IMR-90 (cell line): ENCODE results near the gene PDGFRA. TPM values are rescaled to one million over a fixed set of nuclear protein-coding genes. Genes with fewer than 3 reads are reported as not detected.

ENCODE experiments used
- ATAC-seq: fragments of 200-7000 bp; cut with Tn5 transposase; 2 replicates; pipeline ENCODE4 v1.9.1; 2020; ENCODE audit warnings: low read depth, mild to moderate bottlenecking, moderate library complexity
- BruUV-seq: library from RNA; stranded (reverse); fragments of 400-500 nt; replicated peaks from 2 replicates; lab custom pipeline; 2021; lab: Mats Ljungman, UMichigan
- CTCF ChIA-PET: fragments of 300-600 bp; formaldehyde crosslinking; extraction: SDS; loops from one replicate; lab custom pipeline; 2021; ENCODE audit warnings: antibody characterized with exemption; lab: Yijun Ruan, JAX
- POLR2A ChIA-PET: fragments of 300-600 bp; sonication (Branson Sonifier 250); formaldehyde crosslinking; loops from one replicate; lab custom pipeline; 2022; ENCODE audit warnings: antibody characterized with exemption; ENCODE audit not compliant: unreplicated experiment; lab: Charles Lee
- DNase-seq: peaks from one replicate; pipeline ENCODE4 v3.0.0; 2013
- H2AFZ ChIP-seq: replicated peaks from 2 replicates; pipeline ENCODE3; 2013; ENCODE audit warnings: low read length, mild to moderate bottlenecking; ENCODE audit not compliant: poor library complexity
- H2AK5ac ChIP-seq: 2 replicates; pipeline ENCODE4 v1.6.1; 2013; ENCODE audit warnings: low read depth, low read length, inconsistent platforms
- H2AK9ac ChIP-seq: replicated peaks from 2 replicates; pipeline ENCODE3; 2013; ENCODE audit warnings: mild to moderate bottlenecking, low read depth, low read length, moderate library complexity; ENCODE audit not compliant: poor library complexity
- H2BK120ac ChIP-seq: 2 replicates; pipeline ENCODE4 v1.6.1; 2013; ENCODE audit warnings: low read depth, low read length, inconsistent platforms
- H2BK15ac ChIP-seq: 3 replicates; pipeline ENCODE4 v1.6.1; 2013; ENCODE audit warnings: low read depth, low read length, inconsistent platforms
- H2BK20ac ChIP-seq: 2 replicates; pipeline ENCODE4 v1.6.1; 2013; ENCODE audit warnings: low read depth, mild to moderate bottlenecking, inconsistent platforms, low read length, moderate library complexity
- H2BK5ac ChIP-seq: 2 replicates; pipeline ENCODE4 v1.6.1; 2013; ENCODE audit warnings: mild to moderate bottlenecking, low read depth, low read length, inconsistent platforms; ENCODE audit not compliant: poor library complexity, severe bottlenecking
- H3K14ac ChIP-seq: replicated peaks from 2 replicates; pipeline ENCODE4 v1.6.1; 2013; ENCODE audit warnings: low read depth, low read length, inconsistent platforms
- H3K18ac ChIP-seq: 2 replicates; pipeline ENCODE4 v1.6.1; 2013; ENCODE audit warnings: low read depth, low read length, control low read depth
- H3K23ac ChIP-seq: 2 replicates; pipeline ENCODE4 v1.6.1; 2013; ENCODE audit warnings: low read depth, low read length, inconsistent platforms
- H3K27ac ChIP-seq: 2 replicates; pipeline ENCODE4 v1.5.1; 2013; ENCODE audit warnings: mild to moderate bottlenecking, control low read depth, low read length; ENCODE audit not compliant: insufficient read depth
- H3K27me3 ChIP-seq: 2 replicates; pipeline ENCODE4 v1.6.1; 2013; ENCODE audit warnings: low read length; ENCODE audit not compliant: control insufficient read depth, insufficient read depth
- H3K36me3 ChIP-seq: 2 replicates; pipeline ENCODE4 v1.6.1; 2013; ENCODE audit warnings: low read length, mixed read lengths; ENCODE audit not compliant: control insufficient read depth, insufficient read depth
- H3K4ac ChIP-seq: 2 replicates; pipeline ENCODE4 v1.6.1; 2013; ENCODE audit warnings: low read depth, low read length, inconsistent platforms
- H3K4me1 ChIP-seq: 2 replicates; pipeline ENCODE4 v1.6.1; 2013; ENCODE audit warnings: low read length, mixed read lengths; ENCODE audit not compliant: control insufficient read depth, insufficient read depth
- H3K4me2 ChIP-seq: 2 replicates; pipeline ENCODE4 v1.6.1; 2013; ENCODE audit warnings: low read depth, mild to moderate bottlenecking, control low read depth, low read length, moderate library complexity
- H3K4me3 ChIP-seq: 2 replicates; pipeline ENCODE4 v1.5.1; 2013; ENCODE audit warnings: low read depth, mild to moderate bottlenecking, control low read depth, low read length, moderate library complexity; ENCODE audit not compliant: insufficient read depth
- H3K56ac ChIP-seq: 2 replicates; pipeline ENCODE4 v1.6.1; 2013; ENCODE audit warnings: low read length, inconsistent platforms; ENCODE audit not compliant: insufficient read depth; ENCODE audit errors: extremely low read depth
- H3K79me1 ChIP-seq, 2 experiments: 2 replicates each; pipeline ENCODE4 v1.6.1; 2013; ENCODE audit warnings: low read length in 2 of 2, inconsistent platforms in 1 of 2, low read depth in 1 of 2
- H3K9ac ChIP-seq: 2 replicates; pipeline ENCODE4 v1.6.1; 2013; ENCODE audit warnings: low read depth, low read length, control low read depth
- H3K9me1 ChIP-seq: 2 replicates; pipeline ENCODE4 v1.6.1; 2013; ENCODE audit warnings: low read length, inconsistent platforms; ENCODE audit not compliant: insufficient read depth
- H3K9me3 ChIP-seq: 2 replicates; pipeline ENCODE4 v1.6.1; 2013; ENCODE audit warnings: low read length; ENCODE audit not compliant: control insufficient read depth, insufficient read depth
- H4K20me1 ChIP-seq: 2 replicates; pipeline ENCODE4 v1.6.1; 2013; ENCODE audit warnings: low read length, inconsistent platforms; ENCODE audit not compliant: insufficient read depth
- H4K5ac ChIP-seq: 2 replicates; pipeline ENCODE4 v1.6.1; 2013; ENCODE audit warnings: mild to moderate bottlenecking, low read depth, low read length, control low read depth
- H4K8ac ChIP-seq, 2 experiments: 2 replicates each; pipeline ENCODE4 v1.6.1; 2013; ENCODE audit warnings: low read depth in 2 of 2, low read length in 2 of 2, control low read depth in 1 of 2, inconsistent platforms in 1 of 2
- H4K91ac ChIP-seq: 2 replicates; pipeline ENCODE4 v1.6.1; 2013; ENCODE audit warnings: low read depth, low read length, inconsistent platforms; ENCODE audit not compliant: insufficient read depth
- MAFK ChIP-seq: IDR thresholded peaks from 2 replicates; pipeline ENCODE4 v1.6.1; 2012; ENCODE audit warnings: low read depth, low read length, improper control_type of control experiment
- RAD21 ChIP-seq: IDR thresholded peaks from 2 replicates; pipeline ENCODE4 v1.6.1; 2012; ENCODE audit warnings: low read length, improper control_type of control experiment
- WGBS, 2 experiments: methylation state at CpG; one replicate each; pipeline versions ENCODE4 v1.1.5 to v1.1.7; 2013; ENCODE audit warnings: missing lambda C conversion rate in 2 of 2; ENCODE audit not compliant: insufficient read length in 1 of 2; ENCODE audit errors: extremely low coverage in 2 of 2; 5-methylcytosine and 5-hydroxymethylcytosine counted together
- dilution Hi-C: fragments of 300-500 bp; cut with HindIII; formaldehyde crosslinking; loops from one replicate; pipeline ENCODE4 v1.14.3; 2018; ENCODE audit warnings: low sequenced_read_pairs; ENCODE audit not compliant: unreplicated experiment
- in situ Hi-C: fragments of 300-500 bp; cut with MboI; formaldehyde crosslinking; loops from 3 replicates; pipeline ENCODE4 v1.14.3; 2019; ENCODE audit warnings: low sequenced_read_pairs, inconsistent platforms, mixed read lengths
- intact Hi-C: fragments of 100-400 bp; cut with micrococcal nuclease; formaldehyde crosslinking; loops from 2 replicates; pipeline ENCODE4 v1.10.0; 2022
- polyA plus RNA-seq, 3 experiments: library from polyadenylated mRNA; depleted of rRNA; stranded (reverse); fragments of >200 nt; gene quantifications; 2 replicates each; pipeline ENCODE4 v1.2.3, GENCODE V29; 2012; ENCODE audit warnings: low replicate concordance in 1 of 3
- total RNA-seq: library from RNA; depleted of rRNA; stranded (reverse); fragments of >200 nt; gene quantifications from 2 replicates; pipeline ENCODE4 v1.2.3, GENCODE V29; 2012
- TF ChIP-seq, protein P1 (sequence below): fragments of 150-350 bp; IDR thresholded peaks from 2 replicates; pipeline ENCODE4 v1.6.1; 2016; ENCODE audit warnings: low read depth, mild to moderate bottlenecking, low read length, moderate library complexity, borderline replicate concordance

PDGFRA gene
- total and polyA plus RNA-seq, 2 of the 4 experiments (the other 2 are of a cell fraction), result 60.8 to 168 TPM

DNA sequence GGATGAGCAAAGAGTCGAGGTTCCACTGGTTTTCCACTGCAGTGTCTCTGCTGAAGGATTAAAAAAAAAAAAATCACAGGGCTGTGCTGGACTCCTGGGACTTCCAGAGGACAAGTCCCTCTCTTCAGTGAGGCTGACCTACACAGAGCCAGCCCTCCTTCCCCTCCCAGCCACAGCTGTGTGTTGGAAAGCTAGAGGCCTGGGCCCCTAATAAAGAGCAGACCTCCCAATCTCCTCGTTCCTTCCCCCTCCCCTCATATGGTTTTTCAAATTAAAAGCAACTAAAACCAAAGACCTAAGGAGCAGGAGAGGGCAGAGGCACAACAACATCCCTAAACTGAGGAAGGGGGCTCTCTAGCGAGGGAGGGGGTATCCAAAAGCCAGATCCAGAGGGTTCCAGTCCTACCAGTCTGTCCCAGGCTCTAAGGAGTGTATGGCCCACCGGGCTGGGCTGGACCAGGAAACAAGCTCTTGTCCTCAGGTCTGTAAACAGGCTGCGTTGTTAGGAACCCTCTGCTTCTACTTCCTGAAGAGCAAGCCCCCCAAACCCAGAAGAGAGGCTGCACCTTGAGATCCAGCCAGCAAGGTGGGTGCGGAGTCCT lies 4.0 kb upstream of the PDGFRA start:
- peak overlapping the region; percentile 83 for H3K27ac ChIP-seq
- intact Hi-C loops (loop anchor here (5.0 kb wide), 6 partner anchors 438 to 1228 kb away; partner anchors contain the start of gene FIP1L1), dilution Hi-C loops (no loop called here), in situ Hi-C loops (loop anchor here (5.0 to 25.0 kb wide), 7 partner anchors 318 to 1850 kb away; partner anchors contain the start of gene SCFD2)
- H3K4ac ChIP-seq, result peak overlapping the region; percentile 98
- TF ChIP-seq, protein P1, sequence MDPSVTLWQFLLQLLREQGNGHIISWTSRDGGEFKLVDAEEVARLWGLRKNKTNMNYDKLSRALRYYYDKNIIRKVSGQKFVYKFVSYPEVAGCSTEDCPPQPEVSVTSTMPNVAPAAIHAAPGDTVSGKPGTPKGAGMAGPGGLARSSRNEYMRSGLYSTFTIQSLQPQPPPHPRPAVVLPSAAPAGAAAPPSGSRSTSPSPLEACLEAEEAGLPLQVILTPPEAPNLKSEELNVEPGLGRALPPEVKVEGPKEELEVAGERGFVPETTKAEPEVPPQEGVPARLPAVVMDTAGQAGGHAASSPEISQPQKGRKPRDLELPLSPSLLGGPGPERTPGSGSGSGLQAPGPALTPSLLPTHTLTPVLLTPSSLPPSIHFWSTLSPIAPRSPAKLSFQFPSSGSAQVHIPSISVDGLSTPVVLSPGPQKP, result no peak
- TF ChIP-seq RAD21 (no peak), MAFK (no peak)
- CTCF ChIA-PET, result interaction anchor here (1.3 kb wide), 1 partner anchor 295 kb away, joined by 3 read pairs; no protein-coding TSS in a partner anchor
- WGBS, 2 experiments, result 7% methylated on average over 2 of the region's 6 CpGs; no CpG with 5 or more reads in 1 of the 2 experiments
- H3K36me3 ChIP-seq, result no peaks in the 10 kb centered on the region
- H3K23ac ChIP-seq, result peak overlapping the region; percentile 47; the same call in 1 of the 2 replicates
- H2AK9ac ChIP-seq, result peak overlapping the region; percentile 90
- H3K4me1 ChIP-seq, result peaks cover 15% of the 10 kb centered on the region
- ATAC-seq (no peak), DNase-seq (no peak)
- H4K5ac ChIP-seq, result peak overlapping the region; percentile 92
- peak overlapping the region; percentile 98 for H2BK120ac ChIP-seq
- H3K14ac ChIP-seq, result peak overlapping the region; percentile 83
- peak overlapping the region; percentile 1 for H2BK5ac ChIP-seq
- peak overlapping the region; percentile 95 for H2AFZ ChIP-seq
- H3K27me3 ChIP-seq, result no peaks in the 10 kb centered on the region
- 0 out of 2 replicates have a peak overlapping the region, but pooled peaks have one; percentile 23 for H3K56ac ChIP-seq
- no peaks in the 10 kb centered on the region for H3K9me3 ChIP-seq
- peaks cover 0 to 5% of the 10 kb centered on the region in 2 experiments; a peak in 1 of 4 replicates for H3K79me1 ChIP-seq
- peak overlapping the region; percentile 92 to 93 for H4K8ac ChIP-seq
- H2AK5ac ChIP-seq, result peak overlapping the region; percentile 74
- H3K9me1 ChIP-seq, result no peaks in the 10 kb centered on the region
- BruUV-seq, result no TSS peak
- POLR2A ChIA-PET, result interaction anchor here (0.6 kb wide), 1 partner anchor 135 kb away, joined by 3 read pairs; no protein-coding TSS in a partner anchor
- H4K20me1 ChIP-seq, result peaks cover under 1% of the 10 kb centered on the region; the same call in 1 of the 2 replicates
- peak overlapping the region; percentile 87 for H3K4me2 ChIP-seq
- peak overlapping the region; percentile 85 for H3K18ac ChIP-seq
- peak overlapping the region; percentile 60 for H2BK20ac ChIP-seq
- H4K91ac ChIP-seq, result peak overlapping the region; percentile 45
- H3K9ac ChIP-seq, result peak overlapping the region; percentile 87
- H3K4me3 ChIP-seq, result no peak overlapping the region
- peak overlapping the region; percentile 45; the same call in 2 of the 3 replicates for H2BK15ac ChIP-seq
